SU-DHL-6 (cell line): ENCODE measurements around the gene GMDS.

Experiments used
- H2AFZ ChIP-seq: fragments of 200-600 bp; sonication (generic); 2 replicates; pipeline ENCODE4 v1.6.1; 2014; ENCODE audit warnings: low read depth, mild to moderate bottlenecking, moderate library complexity, mixed read lengths, antibody characterized with exemption, low read length; ENCODE audit not compliant: severe bottlenecking
- H3F3A ChIP-seq: fragments of 200-600 bp; shearing (Covaris generic); 2 replicates; pipeline ENCODE4 v1.6.0; 2016; ENCODE audit warnings: antibody characterized with exemption, mild to moderate bottlenecking; ENCODE audit not compliant: insufficient read depth
- H3K27ac ChIP-seq: fragments of 200-600 bp; sonication (generic); 2 replicates; pipeline ENCODE4 v1.5.1; 2016; ENCODE audit warnings: low read depth, mild to moderate bottlenecking, low read length, moderate library complexity, mixed read lengths
- H3K27me3 ChIP-seq: fragments of 200-600 bp; sonication (generic), shearing (Covaris generic); 2 replicates; pipeline ENCODE4 v1.6.0; 2014; ENCODE audit warnings: mild to moderate bottlenecking, low read length
- H3K36me3 ChIP-seq: fragments of 200-600 bp; sonication (generic); 2 replicates; pipeline ENCODE4 v1.6.1; 2014; ENCODE audit warnings: mild to moderate bottlenecking, low read length, mixed read lengths
- H3K4me2 ChIP-seq: fragments of 300-600, 200-600 bp; shearing (Covaris generic), sonication (generic); 2 replicates; pipeline ENCODE4 v1.6.0; 2014; ENCODE audit warnings: low read length, low read depth, mild to moderate bottlenecking; ENCODE audit not compliant: poor library complexity, severe bottlenecking
- H3K4me3 ChIP-seq: fragments of 200-600 bp; sonication (generic); 2 replicates; pipeline ENCODE4 v1.5.1; 2014; ENCODE audit warnings: antibody characterized with exemption, low read length, mild to moderate bottlenecking, mixed read lengths; ENCODE audit not compliant: insufficient read depth, poor library complexity, severe bottlenecking
- H3K79me2 ChIP-seq: fragments of 200-600 bp; sonication (generic); 2 replicates; pipeline ENCODE4 v1.6.1; 2014; ENCODE audit warnings: mild to moderate bottlenecking, low read length, moderate library complexity; ENCODE audit not compliant: insufficient read depth
- H3K9ac ChIP-seq: fragments of 200-600 bp; sonication (generic); 2 replicates; pipeline ENCODE4 v1.7.0; 2014; ENCODE audit warnings: mild to moderate bottlenecking, low read length
- H3K9me2 ChIP-seq: fragments of 200-600 bp; sonication (generic); replicated peaks from 2 replicates; pipeline ENCODE4 v1.6.1; 2014; ENCODE audit warnings: low read length; ENCODE audit not compliant: insufficient read depth
- H3K9me3 ChIP-seq: fragments of 200-600 bp; sonication (generic); 2 replicates; pipeline ENCODE4 v1.6.1; 2014; ENCODE audit warnings: low read length, mixed read lengths; ENCODE audit not compliant: insufficient read depth
- H4K20me1 ChIP-seq: fragments of 200-600 bp; sonication (generic); 2 replicates; pipeline ENCODE4 v1.6.1; 2014; ENCODE audit warnings: low read depth, mild to moderate bottlenecking, antibody characterized with exemption, low read length, moderate library complexity, mixed read lengths
- CTCF ChIP-seq: fragments of 200-600 bp; sonication (generic); IDR thresholded peaks from one replicate; pipeline ENCODE4 v1.5.1; 2017; ENCODE audit warnings: antibody characterized with exemption, mild to moderate bottlenecking, low read length, moderate library complexity; ENCODE audit not compliant: insufficient read depth, poor library complexity, severe bottlenecking
- EZH2phosphoT487 ChIP-seq: fragments of 200-600 bp; sonication (generic), shearing (Covaris generic); conservative IDR thresholded peaks from 2 replicates; pipeline ENCODE4 v1.6.1; 2018; ENCODE audit warnings: mild to moderate bottlenecking, antibody characterized with exemption, low read length, moderate library complexity, mixed read lengths

The GMDS gene

GRCh38 chr6:2094642-2095041, 150.8 kb downstream of the GMDS start:
- H4K20me1 ChIP-seq = no peaks in the 10 kb centered on the region; the same call in 1 of the 2 replicates
- no peaks in the 10 kb centered on the region for H3K27me3 ChIP-seq
- H3K9me2 ChIP-seq = no peaks in the 10 kb centered on the region
- H3K79me2 ChIP-seq = no peaks in the 10 kb centered on the region
- H3K27ac ChIP-seq = no peak overlapping the region
- H3K4me2 ChIP-seq = no peak overlapping the region
- no peak overlapping the region for H3K9ac ChIP-seq
- no peaks in the 10 kb centered on the region for H3K9me3 ChIP-seq
- no peak overlapping the region for H3K4me3 ChIP-seq
- peaks cover 3% of the 10 kb centered on the region; the same call in 1 of the 2 replicates for H3K36me3 ChIP-seq
- no peak overlapping the region for H2AFZ ChIP-seq
- H3F3A ChIP-seq = no peaks in the 10 kb centered on the region
- no peak for TF ChIP-seq CTCF
- no peak for TF ChIP-seq EZH2phosphoT487

GRCh38 chr6:2086326-2086965, 159.0 kb downstream of the GMDS start:
- Histone ChIP-seq H3K9me2 (no peaks in the 10 kb centered on the region), H3K4me2 (no peak overlapping the region), H3F3A (no peaks in the 10 kb centered on the region), H2AFZ (no peak overlapping the region), H3K27ac (no peak overlapping the region), H3K4me3 (no peak overlapping the region), H3K79me2 (no peaks in the 10 kb centered on the region), H3K27me3 (no peaks in the 10 kb centered on the region), H3K9ac (no peak overlapping the region), H4K20me1 (no peaks in the 10 kb centered on the region), H3K36me3 (no peaks in the 10 kb centered on the region), H3K9me3 (no peaks in the 10 kb centered on the region)
- TF ChIP-seq CTCF = no peak
- TF ChIP-seq EZH2phosphoT487 = no peak

- Histone ChIP-seq H3K79me2 (no peaks in the 10 kb centered on the region), H2AFZ (no peak overlapping the region), H3K9ac (no peak overlapping the region), H3F3A (no peaks in the 10 kb centered on the region), H3K9me2 (no peaks in the 10 kb centered on the region), H3K4me3 (no peak overlapping the region), H3K9me3 (no peaks in the 10 kb centered on the region), H4K20me1 (no peaks in the 10 kb centered on the region), H3K27me3 (no peaks in the 10 kb centered on the region), H3K4me2 (no peak overlapping the region), H3K27ac (no peak overlapping the region), H3K36me3 (no peaks in the 10 kb centered on the region)
- TF ChIP-seq CTCF (no peak), EZH2phosphoT487 (no peak)
Observed at GRCh38 chr6:2085657-2086056, 159.7 kb downstream of the GMDS start.
